ENCODE data around the gene CYP4F12.

DNA sequence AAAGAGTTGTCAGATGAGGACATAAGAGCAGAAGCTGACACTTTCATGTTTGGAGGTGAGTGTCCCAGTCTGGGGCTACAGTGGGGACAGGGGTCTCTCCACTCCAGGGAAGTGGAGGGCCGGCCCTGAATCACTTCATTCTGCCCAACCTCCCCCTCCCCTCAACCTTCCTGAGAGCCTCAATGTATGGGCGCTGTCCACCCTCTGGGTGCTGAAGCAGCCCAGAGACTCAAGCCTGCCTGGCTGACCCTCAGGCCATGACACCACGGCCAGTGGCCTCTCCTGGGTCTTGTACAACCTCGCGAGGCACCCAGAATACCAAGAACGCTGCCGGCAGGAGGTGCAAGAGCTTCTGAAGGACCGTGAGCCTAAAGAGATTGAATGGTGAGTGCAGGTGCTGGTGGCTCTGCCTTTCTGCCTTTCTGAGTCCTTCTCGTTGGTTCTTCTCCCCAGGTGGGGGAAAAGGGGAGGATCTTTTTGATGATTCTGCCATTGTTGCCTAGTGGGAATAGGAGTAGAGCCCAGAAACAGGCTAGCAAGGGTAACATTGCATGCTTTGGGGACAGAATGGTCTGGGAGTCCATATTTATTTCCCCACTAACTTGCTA lies 49.1 kb upstream of the CYP4F12 start:
- no peak for TF ChIP-seq ZFX (IDR thresholded peaks at IDR 0.05; ENCODE audit: borderline replicate concordance)
- TF ChIP-seq, protein P1, sequence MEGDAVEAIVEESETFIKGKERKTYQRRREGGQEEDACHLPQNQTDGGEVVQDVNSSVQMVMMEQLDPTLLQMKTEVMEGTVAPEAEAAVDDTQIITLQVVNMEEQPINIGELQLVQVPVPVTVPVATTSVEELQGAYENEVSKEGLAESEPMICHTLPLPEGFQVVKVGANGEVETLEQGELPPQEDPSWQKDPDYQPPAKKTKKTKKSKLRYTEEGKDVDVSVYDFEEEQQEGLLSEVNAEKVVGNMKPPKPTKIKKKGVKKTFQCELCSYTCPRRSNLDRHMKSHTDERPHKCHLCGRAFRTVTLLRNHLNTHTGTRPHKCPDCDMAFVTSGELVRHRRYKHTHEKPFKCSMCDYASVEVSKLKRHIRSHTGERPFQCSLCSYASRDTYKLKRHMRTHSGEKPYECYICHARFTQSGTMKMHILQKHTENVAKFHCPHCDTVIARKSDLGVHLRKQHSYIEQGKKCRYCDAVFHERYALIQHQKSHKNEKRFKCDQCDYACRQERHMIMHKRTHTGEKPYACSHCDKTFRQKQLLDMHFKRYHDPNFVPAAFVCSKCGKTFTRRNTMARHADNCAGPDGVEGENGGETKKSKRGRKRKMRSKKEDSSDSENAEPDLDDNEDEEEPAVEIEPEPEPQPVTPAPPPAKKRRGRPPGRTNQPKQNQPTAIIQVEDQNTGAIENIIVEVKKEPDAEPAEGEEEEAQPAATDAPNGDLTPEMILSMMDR (IDR thresholded peaks at IDR 0.05), result no peak

Data from 22Rv1 (cell line).